SK-N-SH (cell line): Measurements from ENCODE around the gene TRIM69.

Experiments
- FOSL2 ChIP-seq: IDR thresholded peaks from 2 replicates; pipeline ENCODE4 v1.4.0; 2012; ENCODE audit warnings: low read depth, mild to moderate bottlenecking, moderate library complexity, borderline replicate concordance
- FOXM1 ChIP-seq: IDR thresholded peaks from 2 replicates; pipeline ENCODE4 v1.4.0; 2012; ENCODE audit warnings: low read depth, mild to moderate bottlenecking
- GABPA ChIP-seq: IDR thresholded peaks from 2 replicates; pipeline ENCODE4 v1.4.0; 2012; ENCODE audit warnings: low read depth, mild to moderate bottlenecking
- GATA2 ChIP-seq: sonication (generic); formaldehyde crosslinking; IDR thresholded peaks from 2 replicates; pipeline ENCODE4 v1.5.0; 2020; ENCODE audit warnings: mild to moderate bottlenecking, missing genetic modification reagents
- NRF1 ChIP-seq: IDR thresholded peaks from 2 replicates; pipeline ENCODE4 v1.6.1; 2012; ENCODE audit warnings: low read depth, mild to moderate bottlenecking, low read length
- RFX5 ChIP-seq: IDR thresholded peaks from 2 replicates; pipeline ENCODE4 v1.6.1; 2012; ENCODE audit warnings: mild to moderate bottlenecking, improper control_type of control experiment, low read length
- SMC3 ChIP-seq: IDR thresholded peaks from 2 replicates; pipeline ENCODE4 v1.6.1; 2012; ENCODE audit warnings: low read depth, low read length, improper control_type of control experiment
- YY1 ChIP-seq: IDR thresholded peaks from 2 replicates; pipeline ENCODE4 v1.4.0; 2012; ENCODE audit warnings: low read depth, mild to moderate bottlenecking
- TF ChIP-seq, protein P1 (sequence below): fragments of 200-600 bp; sonication (generic); IDR thresholded peaks from 2 replicates; pipeline ENCODE4 v1.6.1; 2017; ENCODE audit warnings: antibody characterized with exemption, mild to moderate bottlenecking, moderate library complexity

DNA sequence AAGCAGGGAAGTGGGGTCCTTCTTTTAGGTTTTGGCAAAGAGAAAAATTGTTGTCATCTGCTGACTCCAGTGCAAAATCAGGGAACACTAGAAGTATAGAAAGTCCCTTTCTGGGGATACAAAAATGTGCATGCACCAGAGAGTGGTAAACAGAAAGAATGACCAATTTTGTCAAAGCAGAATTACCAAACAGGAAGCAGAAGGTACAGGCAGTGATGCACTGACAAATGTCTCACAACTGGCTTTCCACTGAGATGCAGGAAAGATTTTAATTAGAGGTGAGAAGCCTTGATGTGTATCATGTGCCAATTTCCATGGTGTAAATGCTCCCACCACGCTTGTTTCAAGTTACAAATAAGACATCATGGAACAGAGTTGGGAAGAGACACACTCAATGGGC is 66.0 kb downstream of the TRIM69 start:
- no peak for TF ChIP-seq FOSL2
- TF ChIP-seq, protein P1, sequence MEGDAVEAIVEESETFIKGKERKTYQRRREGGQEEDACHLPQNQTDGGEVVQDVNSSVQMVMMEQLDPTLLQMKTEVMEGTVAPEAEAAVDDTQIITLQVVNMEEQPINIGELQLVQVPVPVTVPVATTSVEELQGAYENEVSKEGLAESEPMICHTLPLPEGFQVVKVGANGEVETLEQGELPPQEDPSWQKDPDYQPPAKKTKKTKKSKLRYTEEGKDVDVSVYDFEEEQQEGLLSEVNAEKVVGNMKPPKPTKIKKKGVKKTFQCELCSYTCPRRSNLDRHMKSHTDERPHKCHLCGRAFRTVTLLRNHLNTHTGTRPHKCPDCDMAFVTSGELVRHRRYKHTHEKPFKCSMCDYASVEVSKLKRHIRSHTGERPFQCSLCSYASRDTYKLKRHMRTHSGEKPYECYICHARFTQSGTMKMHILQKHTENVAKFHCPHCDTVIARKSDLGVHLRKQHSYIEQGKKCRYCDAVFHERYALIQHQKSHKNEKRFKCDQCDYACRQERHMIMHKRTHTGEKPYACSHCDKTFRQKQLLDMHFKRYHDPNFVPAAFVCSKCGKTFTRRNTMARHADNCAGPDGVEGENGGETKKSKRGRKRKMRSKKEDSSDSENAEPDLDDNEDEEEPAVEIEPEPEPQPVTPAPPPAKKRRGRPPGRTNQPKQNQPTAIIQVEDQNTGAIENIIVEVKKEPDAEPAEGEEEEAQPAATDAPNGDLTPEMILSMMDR, result no peak
- no peak for TF ChIP-seq GATA2
- no peak for TF ChIP-seq SMC3
- TF ChIP-seq GABPA, result no peak
- TF ChIP-seq RFX5, result no peak
- no peak for TF ChIP-seq YY1
- no peak for TF ChIP-seq NRF1
- no peak for TF ChIP-seq FOXM1
